GF-D8 (cell line): ENCODE data around the gene MGAT4C.

Experiments used
- DNase-seq: peaks from one replicate; lab custom pipeline; 2025; lab: John Stamatoyannopoulos, UW

Gene MGAT4C

DNA sequence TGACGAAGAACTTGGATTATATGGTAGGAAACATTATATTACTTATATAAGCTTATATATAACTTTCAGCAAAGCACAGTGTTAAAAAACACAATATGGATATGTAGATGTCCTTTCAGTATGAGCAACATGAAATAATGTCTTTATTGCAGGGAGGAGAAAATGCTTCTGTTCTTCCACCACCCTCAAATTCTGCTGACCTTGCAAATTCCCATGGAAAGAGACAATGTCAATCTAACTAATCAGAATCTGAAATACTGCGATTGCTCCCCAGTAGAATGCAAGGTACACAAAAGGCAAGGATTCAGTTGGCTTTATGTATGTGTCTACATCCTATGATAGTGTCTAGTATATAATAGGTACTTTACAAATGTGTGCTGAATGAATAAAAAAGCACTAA is 26.4 kb downstream of the MGAT4C start:
- DNase-seq: no peak

- DNase-seq: no peak
These were observed 27.5 kb downstream of the MGAT4C start for GRCh38 chr12:86228656-86229055.

GRCh38 chr12:86226481-86226880 is 29.7 kb downstream of the MGAT4C start:
- DNase-seq: no peak

DNA sequence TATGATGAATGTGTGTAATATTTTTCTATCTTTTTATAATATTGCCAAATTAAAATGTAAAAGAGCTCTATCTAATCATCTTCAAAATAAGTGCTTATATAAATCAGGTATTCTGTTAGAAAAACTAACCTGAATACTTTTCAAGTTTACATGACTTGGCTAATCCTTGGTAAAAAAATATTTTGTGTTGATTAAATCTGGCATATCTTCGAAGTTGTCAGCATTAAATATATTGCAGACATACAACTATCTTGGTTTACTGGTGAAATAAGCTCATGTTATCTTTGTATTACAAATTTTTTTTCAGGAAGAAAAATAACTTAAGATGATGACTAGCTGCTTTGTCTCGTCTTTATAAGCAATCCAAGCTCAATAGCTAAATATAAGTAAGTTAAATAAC is 39.6 kb downstream of the MGAT4C start:
- DNase-seq: no peak

DNA sequence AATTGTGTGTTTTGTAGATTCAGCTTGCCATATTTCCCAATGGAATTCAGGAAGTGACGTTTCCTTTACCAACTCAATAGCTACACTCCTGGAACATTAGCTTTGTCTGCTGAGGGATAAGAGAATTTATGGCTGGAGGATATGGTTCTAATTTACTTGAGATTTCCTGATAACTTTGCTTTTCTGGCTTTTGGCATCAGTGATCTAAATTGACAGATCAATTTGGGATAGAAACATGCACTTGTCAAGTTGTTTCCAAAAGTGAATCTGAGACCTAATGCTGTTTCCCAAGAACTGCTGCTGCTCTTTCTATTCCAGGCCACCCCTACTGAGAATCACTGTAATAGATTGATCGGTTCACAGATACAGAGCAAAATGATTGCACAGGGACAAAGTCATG is 43.2 kb downstream of the MGAT4C start:
- DNase-seq: no peak

DNA sequence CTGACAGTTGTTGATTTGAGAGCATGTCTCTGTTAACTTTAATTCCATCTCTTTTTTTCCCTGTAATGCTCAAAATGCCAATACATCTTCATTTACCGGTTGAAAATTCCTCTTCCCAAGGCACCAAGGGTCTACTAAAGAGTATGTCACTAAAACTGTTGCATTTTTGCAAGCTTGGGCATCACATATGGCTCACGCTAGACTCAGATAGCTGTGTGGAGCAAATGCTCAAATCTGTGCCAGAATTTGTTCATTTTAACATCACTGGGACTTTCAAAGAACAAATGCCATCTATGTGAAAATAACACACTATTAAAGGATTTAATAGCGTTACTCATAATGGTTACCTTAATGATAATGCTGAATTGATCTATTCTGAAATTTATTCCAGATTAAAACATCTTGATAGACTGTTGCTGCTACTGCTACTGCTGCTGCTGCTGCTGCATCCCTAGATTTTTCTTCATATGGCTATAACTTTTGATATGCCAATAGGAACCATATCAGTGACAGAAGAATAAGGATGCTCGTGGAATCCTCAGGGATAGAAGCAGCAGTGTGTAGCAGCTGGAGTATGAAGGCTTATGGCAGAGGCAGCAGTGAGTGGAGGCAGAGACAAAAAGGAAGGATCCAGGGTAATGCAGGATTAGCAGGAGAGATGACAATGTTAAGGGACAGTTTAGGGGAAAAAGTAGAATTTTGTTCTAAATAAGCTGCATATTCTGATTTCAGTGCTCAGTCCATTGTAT is 57.3 kb downstream of the MGAT4C start:
- no peak for DNase-seq

- DNase-seq: no peak
These were observed 59.7 kb downstream of the MGAT4C start for GRCh38 chr12:86196465-86196864.

DNA sequence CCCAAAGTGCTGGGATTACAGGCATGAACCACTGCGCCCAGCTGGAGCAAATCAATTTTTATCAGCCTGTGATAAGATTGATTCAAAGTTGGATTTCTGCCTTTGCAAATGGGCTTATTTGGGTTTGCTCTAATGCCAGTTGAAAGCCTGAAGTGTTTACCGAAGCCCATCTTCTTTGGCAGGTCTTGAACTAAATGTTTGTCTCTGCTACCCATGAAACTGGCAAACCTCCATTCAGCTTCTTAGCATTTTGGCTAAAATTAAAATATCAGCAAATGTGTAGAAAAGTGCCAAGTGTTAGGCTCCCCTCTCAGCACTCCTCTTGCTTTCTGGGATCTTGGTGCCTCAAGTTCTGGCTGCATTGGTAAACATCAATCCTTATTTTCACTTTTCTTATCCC is 61.5 kb downstream of the MGAT4C start:
- DNase-seq: no peak

GRCh38 chr12:86193931-86194330 is 62.3 kb downstream of the MGAT4C start:
- no peak for DNase-seq

- DNase-seq: no peak
These were observed 68.0 kb downstream of the MGAT4C start for GRCh38 chr12:86188226-86188625.

GRCh38 chr12:86186449-86186848 is 69.7 kb downstream of the MGAT4C start:
- DNase-seq: no peak

- DNase-seq: no peak
These were observed 76.3 kb downstream of the MGAT4C start for GRCh38 chr12:86179855-86180254.

GRCh38 chr12:86174188-86174587 is 82.0 kb downstream of the MGAT4C start:
- no peak for DNase-seq

DNA sequence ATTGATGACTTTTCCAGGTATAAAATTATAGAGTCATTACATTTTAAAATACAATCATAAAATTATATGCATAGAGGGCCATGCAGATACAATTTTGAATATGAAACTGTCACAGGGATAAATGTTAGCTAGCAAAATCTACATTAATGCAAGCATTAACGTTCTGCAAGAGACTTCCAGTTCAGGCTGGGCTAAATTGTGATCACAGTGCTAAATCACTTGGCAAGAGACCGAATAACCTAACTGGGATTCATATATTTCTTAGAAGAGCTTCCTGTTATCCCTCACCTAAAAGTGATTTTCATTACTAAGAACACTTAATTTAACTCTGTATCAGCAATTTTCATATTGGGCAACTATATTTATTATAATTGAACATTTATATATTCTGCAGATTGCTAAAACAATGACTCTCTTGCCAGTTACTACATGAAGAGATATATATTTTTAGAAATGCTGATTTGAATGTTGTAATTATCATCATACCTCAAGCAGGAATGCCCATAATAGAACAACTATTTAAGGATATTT is 83.2 kb downstream of the MGAT4C start:
- DNase-seq: no peak

DNA sequence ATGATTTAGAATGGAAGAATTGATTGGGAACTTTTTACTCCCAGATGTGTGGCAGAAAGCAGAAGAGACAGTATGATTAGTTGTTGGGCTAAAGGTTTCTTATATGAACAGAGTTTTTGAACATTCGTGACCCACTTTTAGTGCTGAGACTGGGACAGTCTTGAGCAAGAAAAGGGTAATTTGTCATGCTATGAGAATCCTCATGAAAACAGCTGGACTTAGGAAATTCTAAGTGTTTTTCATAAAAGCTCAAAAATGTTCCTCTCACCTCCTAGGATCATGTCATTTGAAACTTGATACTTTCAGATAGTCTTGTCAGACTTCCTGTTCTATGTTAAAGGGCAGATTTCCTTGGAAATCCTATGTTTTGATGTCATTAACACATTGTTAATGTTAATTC is 86.1 kb downstream of the MGAT4C start:
- no peak for DNase-seq

GRCh38 chr12:86158956-86159355 is 97.2 kb downstream of the MGAT4C start:
- no peak for DNase-seq

- no peak for DNase-seq
These were observed 101.6 kb downstream of the MGAT4C start for GRCh38 chr12:86154620-86155019.

- no peak for DNase-seq
These were observed 107.6 kb downstream of the MGAT4C start for GRCh38 chr12:86148612-86149011.

GRCh38 chr12:86148071-86148470 is 108.1 kb downstream of the MGAT4C start:
- no peak for DNase-seq

DNA sequence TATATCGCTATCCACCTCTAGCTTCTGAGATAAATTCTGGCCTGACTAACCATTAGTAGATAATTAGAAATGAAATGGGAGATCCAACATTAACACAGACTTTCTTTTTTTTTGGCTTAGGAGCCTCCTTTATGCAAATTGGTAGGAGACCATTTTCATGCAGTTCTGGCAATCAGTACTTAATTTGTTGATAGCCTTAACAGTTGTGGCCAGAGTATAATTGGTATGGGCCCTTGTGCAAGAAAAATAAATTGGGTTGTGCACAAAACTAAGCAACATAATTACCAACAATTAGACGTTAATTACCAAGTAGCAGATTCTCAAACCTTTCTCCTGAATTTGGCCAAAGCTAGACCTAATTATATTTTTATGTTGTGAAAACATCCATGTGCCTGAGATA is 111.0 kb downstream of the MGAT4C start:
- DNase-seq: no peak

DNA sequence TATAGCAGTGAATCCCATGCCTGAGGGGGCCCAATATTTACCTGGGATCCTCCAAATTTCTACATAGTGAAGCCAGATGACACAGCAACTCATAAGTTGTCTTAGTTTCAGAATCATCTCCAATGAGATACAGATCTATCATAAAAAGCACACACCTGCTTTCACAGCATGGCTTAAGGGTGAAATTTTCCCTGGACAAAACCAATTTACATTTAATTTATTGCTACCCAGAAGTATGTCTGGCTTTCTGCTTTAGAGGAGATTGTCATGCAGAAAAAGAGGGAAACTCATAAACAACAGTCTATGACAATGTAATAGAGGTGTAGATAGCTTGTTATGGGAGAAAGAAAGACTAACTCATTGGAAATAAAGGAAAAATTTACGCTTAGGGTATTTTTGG is 113.0 kb downstream of the MGAT4C start:
- DNase-seq: no peak

- DNase-seq: no peak
These were observed 116.5 kb downstream of the MGAT4C start for GRCh38 chr12:86139671-86140070.

DNA sequence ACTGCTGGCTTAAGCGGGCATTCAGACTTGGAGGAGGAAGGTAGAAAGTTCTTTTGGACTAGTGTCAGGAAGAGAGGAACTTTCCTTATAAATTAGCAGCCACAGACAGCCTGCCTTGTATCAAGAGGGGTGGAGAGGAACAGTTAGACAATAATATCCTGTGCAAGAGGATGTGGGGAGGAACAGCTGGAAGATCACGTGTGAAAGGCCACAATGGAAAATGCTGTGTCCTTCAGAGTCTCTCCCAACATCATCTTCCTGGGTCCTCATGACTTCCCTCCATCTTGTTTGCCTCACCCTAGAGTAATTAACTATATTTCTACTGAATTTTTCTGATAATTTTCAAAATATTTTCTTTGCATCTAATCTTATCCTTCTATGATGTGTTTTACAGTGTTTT is 117.4 kb downstream of the MGAT4C start:
- DNase-seq: no peak

GRCh38 chr12:86137936-86138335 is 118.3 kb downstream of the MGAT4C start:
- DNase-seq: no peak
